ENCODE data around the gene CNTNAP2.
"Not testable (repeated sequence)": the region's sequence is repeated elsewhere in the genome, so short reads cannot be mapped to it uniquely, and the experiment has no call there.

The CNTNAP2 gene

DNA sequence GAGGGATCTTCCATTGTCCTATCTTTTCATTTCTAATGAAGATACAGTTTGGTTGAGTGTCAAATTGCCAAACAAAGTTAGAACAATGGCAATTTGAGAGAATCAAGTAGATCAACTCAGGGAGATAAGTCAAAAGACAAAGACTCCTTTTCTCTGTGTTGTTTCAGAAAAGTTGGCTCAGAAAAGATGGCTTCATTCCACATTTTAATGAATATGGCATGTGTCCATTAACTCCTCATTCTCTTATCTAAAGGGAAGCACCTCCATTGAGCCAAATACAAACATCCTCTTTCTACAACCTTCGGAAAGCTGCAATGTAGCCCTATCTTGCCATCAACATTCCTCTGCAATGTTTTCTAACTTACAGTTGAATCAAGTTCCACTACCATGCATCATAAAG is 1535.0 kb downstream of the CNTNAP2 start:
- no peak for DNase-seq (ENCODE audit: low spot score)

- no peak for DNase-seq (ENCODE audit: low spot score)
Measured at GRCh38 chr7:147653456-147653855, 1536.9 kb downstream of the CNTNAP2 start.

DNA sequence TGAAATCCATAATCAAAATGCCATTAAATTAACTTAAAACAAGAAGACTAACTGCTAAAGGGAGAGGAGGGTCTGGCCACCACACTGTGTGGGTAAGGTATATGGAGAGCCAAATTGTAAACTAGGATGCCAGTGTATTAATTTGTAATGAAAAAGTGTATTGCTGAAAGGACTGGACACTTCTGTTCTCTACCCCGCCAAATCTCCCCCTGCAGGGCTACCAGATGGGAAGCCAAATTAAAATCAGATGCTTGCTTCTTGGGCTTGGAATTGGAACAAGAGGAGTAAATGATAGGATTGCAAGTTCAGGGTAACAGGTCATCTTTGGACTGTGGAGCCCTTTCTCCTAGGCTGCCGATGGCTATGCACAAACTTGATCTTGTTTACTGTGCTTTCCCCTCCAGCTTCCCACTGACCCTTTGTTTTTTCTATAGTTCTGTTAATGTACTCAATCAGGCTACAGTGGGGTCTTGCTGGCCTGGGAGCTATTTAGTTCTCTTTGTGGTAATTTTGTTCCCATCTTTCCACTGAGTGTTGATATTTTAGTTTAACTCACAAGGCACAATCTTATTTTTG is 1541.9 kb downstream of the CNTNAP2 start:
- DNase-seq (ENCODE audit: low spot score) = no peak

- DNase-seq (ENCODE audit: low spot score) = no peak
Measured at GRCh38 chr7:147659036-147659995, 1542.7 kb downstream of the CNTNAP2 start.

GRCh38 chr7:147664541-147664940 is 1547.9 kb downstream of the CNTNAP2 start:
- no peak for DNase-seq (ENCODE audit: low spot score)

DNA sequence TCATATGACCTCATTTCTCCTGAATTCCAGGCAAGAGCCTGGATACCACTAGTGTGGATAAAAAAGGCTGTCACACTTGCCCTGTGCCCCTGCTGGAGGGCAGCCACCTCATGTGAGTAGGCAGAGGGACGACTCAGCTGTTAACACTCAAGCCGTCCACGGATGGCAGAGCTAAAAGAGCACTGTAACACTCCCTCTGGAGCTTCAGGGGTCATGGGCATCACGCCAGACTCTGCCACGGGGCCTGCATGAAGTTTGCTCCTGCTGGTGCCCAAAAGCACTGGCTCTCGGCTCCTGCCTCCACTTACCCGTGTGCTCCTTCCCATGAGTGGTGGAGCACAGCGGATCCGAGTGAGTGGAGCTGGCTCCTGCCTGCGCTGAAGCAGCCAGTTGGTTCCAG is 1554.2 kb downstream of the CNTNAP2 start:
- DNase-seq (ENCODE audit: low spot score) = no peak

- DNase-seq (ENCODE audit: low spot score) = no peak
Measured at GRCh38 chr7:147674705-147675104, 1558.1 kb downstream of the CNTNAP2 start.

DNA sequence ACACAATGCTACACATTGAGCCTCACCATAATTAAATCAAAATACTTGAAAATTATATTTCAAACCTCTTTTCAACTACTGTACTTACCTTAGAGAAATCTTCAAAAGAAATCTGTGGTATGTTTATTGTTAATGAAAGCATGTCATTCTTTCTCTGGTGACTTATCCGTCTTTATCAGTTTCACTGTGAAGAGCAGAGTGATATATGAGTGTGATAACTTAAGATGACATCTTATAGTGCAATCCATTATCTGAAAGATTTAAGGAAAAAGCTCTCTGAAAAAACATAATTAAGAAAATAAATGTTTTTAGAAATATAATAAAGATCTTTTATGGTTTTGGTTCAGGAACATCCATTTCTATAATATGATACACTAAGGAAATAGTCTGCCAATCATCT is 1562.3 kb downstream of the CNTNAP2 start:
- DNase-seq (ENCODE audit: low spot score) = no peak

GRCh38 chr7:147681530-147681929 is 1564.9 kb downstream of the CNTNAP2 start:
- no peak for DNase-seq (ENCODE audit: low spot score)

- DNase-seq (ENCODE audit: low spot score) = no peak
Measured at GRCh38 chr7:147700702-147701101, 1584.1 kb downstream of the CNTNAP2 start.

GRCh38 chr7:147707926-147708325 is 1591.3 kb downstream of the CNTNAP2 start:
- DNase-seq (ENCODE audit: low spot score) = no peak

GRCh38 chr7:147708871-147709270 is 1592.3 kb downstream of the CNTNAP2 start:
- DNase-seq (ENCODE audit: low spot score) = no peak

DNA sequence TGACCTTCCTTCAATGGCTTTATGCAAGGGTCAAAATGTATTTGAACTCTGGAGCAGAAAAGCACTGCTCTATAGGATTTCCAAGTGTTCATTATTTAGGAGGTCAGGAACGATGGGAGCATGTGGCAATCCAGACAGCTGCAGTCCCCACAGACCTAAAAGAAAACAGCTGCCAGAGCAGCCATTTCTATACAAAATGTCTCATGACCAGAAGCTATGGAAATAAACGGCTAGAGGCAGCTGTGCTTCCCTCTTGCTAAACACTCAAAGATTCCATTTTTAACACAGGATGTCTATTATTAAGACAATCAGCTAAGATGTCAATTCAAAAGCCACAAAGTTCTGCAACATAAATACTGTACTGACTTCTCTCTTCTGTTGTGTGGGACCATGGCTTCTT is 1594.8 kb downstream of the CNTNAP2 start:
- DNase-seq (ENCODE audit: low spot score) = no peak

GRCh38 chr7:147721962-147722830 is 1605.6 kb downstream of the CNTNAP2 start:
- DNase-seq (ENCODE audit: low spot score) = no peak

DNA sequence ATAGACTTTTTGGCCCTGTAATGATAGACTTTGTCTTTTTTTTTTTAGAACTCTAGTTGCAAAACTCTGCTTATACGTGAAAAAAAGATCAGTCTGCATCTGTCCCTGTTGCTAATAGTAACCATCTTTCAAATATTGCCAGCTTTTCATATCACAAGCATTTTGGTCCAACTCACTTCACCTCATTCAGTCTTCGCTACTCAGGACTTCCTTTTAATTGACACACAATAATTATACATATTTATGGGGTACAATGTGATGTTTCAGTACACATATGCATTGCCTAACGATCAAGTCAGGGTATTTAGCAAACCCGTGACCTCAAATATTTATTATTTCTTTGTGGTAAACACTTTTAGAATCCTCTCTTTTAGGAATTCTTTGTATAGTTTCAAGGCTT is 1606.9 kb downstream of the CNTNAP2 start:
- DNase-seq (ENCODE audit: low spot score) = no peak

DNA sequence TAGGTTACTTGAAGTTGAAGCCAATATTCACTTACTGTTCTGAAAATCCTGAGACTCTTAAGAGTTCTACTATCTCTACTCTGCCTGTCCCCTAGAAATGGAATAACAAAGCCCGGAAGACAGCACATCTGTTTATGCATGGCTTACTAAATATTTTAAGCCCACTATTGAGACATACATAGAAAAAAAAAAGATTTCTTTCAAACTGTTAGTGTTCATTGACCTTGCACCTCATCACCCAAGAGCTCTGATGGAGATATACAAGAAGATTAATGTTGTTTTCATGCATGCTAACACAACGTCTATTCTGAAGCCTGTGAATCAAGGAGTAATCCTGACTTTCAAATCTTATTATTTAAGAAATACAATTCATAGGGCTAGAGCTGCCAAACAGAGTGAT is 1614.7 kb downstream of the CNTNAP2 start:
- no peak for DNase-seq (ENCODE audit: low spot score)

- DNase-seq (ENCODE audit: low spot score) = not testable (repeated sequence)
Measured at GRCh38 chr7:147737559-147738214, 1621.1 kb downstream of the CNTNAP2 start.

DNA sequence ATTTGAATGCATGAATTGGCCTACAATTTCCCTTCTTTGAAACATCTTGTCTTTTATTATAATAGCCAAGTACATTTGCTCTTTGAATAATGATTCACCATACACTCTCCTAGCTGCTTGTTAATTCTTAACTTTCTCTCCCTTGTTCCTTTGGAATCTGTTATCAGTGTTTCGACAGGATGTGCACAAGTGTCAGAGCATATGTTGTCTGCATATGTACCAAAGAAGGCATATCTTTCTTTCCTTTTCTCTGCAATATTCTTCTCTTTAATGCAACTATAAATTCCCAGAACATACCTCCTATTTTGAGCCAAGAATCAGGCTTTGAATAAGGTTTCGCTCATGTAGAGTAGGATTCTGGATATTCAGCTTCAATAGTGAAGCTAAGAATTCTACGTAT is 1625.7 kb downstream of the CNTNAP2 start:
- DNase-seq (ENCODE audit: low spot score) = no peak

- DNase-seq (ENCODE audit: low spot score) = no peak
Measured at GRCh38 chr7:147756300-147756699, 1639.7 kb downstream of the CNTNAP2 start.

- DNase-seq (ENCODE audit: low spot score) = no peak
Measured at GRCh38 chr7:147759327-147759943, 1642.8 kb downstream of the CNTNAP2 start.

- no peak for DNase-seq (ENCODE audit: low spot score)
Measured at GRCh38 chr7:147765301-147765700, 1648.7 kb downstream of the CNTNAP2 start.
